HG03196 (cell line): ENCODE measurements around the gene CA9.

Experiments
- ATAC-seq: cut with Tn5 transposase; IDR thresholded peaks from one replicate; pipeline ENCODE4 v1.9.1; 2021; ENCODE audit not compliant: unreplicated experiment

The CA9 gene

GRCh38 chr9:35675204-35675603 is 1.5 kb downstream of the CA9 start:
- no peak for ATAC-seq

DNA sequence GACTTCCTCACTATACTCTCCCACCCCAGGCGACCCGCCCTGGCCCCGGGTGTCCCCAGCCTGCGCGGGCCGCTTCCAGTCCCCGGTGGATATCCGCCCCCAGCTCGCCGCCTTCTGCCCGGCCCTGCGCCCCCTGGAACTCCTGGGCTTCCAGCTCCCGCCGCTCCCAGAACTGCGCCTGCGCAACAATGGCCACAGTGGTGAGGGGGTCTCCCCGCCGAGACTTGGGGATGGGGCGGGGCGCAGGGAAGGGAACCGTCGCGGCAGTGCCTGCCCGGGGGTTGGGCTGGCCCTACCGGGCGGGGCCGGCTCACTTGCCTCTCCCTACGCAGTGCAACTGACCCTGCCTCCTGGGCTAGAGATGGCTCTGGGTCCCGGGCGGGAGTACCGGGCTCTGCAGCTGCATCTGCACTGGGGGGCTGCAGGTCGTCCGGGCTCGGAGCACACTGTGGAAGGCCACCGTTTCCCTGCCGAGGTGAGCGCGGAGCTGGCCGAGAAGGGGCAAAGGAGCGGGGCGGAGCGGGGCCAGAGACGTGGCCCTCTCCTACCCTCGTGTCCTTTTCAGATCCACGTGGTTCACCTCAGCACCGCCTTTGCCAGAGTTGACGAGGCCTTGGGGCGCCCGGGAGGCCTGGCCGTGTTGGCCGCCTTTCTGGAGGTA is 2.1 kb downstream of the CA9 start:
- ATAC-seq: no peak

DNA sequence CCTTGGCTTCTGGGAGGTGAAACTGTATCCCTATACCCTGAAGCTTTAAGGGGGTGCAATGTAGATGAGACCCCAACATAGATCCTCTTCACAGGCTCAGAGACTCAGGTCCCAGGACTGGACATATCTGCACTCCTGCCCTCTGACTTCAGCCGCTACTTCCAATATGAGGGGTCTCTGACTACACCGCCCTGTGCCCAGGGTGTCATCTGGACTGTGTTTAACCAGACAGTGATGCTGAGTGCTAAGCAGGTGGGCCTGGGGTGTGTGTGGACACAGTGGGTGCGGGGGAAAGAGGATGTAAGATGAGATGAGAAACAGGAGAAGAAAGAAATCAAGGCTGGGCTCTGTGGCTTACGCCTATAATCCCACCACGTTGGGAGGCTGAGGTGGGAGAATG is 5.4 kb downstream of the CA9 start:
- no peak for ATAC-seq

- ATAC-seq: no peak
Measured at GRCh38 chr9:35679766-35680330, 6.1 kb downstream of the CA9 start.

DNA sequence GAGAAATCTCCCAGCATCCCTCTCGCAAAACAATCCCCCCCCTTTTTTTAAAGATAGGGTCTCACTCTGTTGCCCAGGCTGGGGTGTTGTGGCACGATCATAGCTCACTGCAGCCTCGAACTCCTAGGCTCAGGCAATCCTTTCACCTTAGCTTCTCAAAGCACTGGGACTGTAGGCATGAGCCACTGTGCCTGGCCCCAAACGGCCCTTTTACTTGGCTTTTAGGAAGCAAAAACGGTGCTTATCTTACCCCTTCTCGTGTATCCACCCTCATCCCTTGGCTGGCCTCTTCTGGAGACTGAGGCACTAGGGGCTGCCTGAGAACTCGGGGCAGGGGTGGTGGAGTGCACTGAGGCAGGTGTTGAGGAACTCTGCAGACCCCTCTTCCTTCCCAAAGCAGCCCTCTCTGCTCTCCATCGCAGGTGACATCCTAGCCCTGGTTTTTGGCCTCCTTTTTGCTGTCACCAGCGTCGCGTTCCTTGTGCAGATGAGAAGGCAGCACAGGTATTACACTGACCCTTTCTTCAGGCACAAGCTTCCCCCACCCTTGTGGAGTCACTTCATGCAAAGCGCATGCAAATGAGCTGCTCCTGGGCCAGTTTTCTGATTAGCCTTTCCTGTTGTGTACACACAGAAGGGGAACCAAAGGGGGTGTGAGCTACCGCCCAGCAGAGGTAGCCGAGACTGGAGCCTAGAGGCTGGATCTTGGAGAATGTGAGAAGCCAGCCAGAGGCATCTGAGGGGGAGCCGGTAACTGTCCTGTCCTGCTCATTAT is 6.8 kb downstream of the CA9 start:
- ATAC-seq: no peak

- ATAC-seq: no peak
Measured at GRCh38 chr9:35681341-35682002, 7.7 kb downstream of the CA9 start.

DNA sequence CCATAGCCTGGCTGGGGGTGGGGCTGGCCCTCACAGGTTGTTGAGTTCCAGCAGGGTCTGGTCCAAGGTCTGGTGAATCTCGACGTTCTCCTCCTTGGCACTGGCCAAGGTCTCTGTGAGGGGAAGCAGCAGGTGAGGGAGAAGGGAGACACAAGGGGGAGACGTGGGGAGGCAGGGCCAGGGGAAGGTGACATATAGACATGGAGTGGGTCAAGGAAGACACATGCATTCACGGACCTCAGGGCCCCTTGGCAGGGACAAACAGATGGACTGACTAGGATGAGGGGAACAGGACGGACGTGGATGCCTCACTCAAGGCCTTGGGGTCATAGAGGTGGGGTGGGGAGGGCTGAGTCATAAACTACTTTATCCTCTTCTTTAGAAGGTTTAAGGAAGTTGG is 8.3 kb downstream of the CA9 start:
- ATAC-seq: no peak

- no peak for ATAC-seq
Measured at GRCh38 chr9:35682520-35683315, 9.0 kb downstream of the CA9 start.

DNA sequence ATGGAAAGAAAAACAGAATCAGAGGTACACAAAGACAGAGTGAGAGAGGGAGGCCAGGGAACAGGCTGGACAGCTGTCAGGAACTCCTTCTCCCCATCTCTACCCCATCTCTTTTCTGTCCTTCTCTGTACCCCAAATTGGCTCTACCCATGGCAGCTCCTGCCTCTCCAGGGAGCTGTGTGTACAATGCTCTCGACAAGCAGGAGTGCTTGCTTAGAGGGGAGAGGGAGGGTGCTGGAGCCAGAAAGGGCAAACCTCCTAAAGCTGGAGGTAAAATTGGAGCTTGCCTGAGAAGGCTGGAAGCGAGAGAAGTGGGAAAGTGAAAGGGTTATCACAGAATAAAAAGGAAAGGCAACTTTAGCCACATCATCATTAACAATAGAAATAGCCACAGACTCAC is 9.6 kb downstream of the CA9 start:
- no peak for ATAC-seq

DNA sequence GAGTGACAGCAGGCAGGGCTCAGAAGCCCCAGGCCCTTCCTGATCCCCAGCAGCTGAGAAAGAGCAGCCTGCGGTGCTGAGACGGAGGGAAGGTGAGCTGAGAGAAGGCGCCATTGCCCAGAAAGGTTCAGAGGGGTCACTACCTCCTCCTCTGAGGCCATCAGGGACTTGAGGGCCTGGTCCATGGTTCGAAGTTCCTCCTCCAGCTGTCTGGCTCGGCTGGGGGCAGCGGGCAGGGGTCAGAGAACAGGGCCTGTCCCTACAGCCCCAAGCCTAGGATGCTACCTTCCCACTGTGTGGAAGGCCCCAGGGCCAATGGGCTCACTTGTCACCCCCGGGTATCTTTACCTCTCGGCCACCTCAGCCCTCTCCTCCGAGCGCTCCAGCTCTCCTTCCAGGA is 11.2 kb downstream of the CA9 start:
- no peak for ATAC-seq

DNA sequence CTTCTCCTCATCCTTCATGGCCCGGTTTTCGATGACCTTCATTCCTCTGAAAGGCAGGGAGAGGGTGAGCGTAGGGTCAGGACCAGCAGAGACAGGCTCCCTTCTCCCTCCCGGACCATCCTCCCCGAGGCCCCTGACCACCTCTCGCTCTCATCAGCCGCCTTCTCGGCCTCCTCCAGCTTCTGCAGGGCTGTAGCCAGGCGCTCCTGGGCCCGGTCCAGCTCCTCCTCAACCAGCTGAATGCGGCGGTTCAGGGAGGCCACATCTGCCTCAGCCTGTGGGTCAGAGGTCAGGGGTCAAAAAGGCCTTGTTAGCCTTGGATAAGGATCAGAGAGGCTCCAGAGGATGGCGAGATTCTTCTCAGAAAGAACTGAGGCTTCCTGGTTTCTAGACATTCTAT is 11.8 kb downstream of the CA9 start:
- ATAC-seq: no peak

GRCh38 chr9:35686222-35687203 is 12.8 kb downstream of the CA9 start:
- ATAC-seq: no peak

DNA sequence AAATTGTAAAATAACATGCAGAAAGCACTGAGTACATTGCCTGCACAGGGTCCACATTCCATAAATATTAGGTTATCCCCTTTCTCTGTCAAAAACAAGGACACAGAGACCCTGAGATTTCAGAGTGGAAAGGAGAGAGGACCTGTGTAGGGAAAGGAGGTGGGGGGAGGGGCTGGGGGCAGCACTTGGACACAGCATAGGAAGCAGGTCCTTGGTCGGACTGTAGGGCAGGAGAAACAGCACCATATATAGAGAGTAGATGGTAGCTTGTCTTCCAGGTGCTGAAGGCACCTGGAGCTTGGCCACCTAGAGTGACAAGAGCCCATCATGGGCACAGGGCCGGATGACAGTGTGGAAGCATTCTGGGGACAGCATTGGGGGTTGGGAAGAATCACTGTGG is 13.6 kb downstream of the CA9 start:
- ATAC-seq: no peak

DNA sequence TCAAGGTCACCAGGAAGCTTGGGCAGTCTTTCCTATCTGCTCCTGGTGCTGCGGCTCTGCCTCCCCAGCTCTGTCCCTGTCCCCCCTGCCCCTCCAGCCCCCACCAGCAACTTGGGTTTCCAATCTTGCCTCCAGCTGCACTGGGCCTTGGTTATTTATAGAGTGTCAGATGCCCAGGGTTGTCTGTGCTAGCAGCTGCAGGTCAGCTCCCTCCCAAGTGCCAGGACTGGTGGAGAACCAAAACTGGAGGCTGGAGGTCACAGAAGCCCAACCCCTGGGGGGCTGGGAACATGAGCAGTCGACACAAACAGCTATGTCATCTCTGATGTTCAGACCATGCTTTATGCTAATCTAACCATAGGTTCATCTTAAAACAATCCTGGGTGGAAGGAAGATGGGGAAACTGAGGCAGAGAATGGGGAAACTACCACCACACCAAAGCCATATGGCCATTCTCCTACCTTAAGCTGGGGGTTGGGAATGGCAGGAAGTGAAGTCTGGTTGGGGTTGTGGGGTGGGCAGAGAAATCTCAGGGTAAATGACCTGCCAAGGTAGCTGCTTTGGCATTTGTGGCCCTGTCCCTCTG is 14.3 kb downstream of the CA9 start:
- no peak for ATAC-seq

DNA sequence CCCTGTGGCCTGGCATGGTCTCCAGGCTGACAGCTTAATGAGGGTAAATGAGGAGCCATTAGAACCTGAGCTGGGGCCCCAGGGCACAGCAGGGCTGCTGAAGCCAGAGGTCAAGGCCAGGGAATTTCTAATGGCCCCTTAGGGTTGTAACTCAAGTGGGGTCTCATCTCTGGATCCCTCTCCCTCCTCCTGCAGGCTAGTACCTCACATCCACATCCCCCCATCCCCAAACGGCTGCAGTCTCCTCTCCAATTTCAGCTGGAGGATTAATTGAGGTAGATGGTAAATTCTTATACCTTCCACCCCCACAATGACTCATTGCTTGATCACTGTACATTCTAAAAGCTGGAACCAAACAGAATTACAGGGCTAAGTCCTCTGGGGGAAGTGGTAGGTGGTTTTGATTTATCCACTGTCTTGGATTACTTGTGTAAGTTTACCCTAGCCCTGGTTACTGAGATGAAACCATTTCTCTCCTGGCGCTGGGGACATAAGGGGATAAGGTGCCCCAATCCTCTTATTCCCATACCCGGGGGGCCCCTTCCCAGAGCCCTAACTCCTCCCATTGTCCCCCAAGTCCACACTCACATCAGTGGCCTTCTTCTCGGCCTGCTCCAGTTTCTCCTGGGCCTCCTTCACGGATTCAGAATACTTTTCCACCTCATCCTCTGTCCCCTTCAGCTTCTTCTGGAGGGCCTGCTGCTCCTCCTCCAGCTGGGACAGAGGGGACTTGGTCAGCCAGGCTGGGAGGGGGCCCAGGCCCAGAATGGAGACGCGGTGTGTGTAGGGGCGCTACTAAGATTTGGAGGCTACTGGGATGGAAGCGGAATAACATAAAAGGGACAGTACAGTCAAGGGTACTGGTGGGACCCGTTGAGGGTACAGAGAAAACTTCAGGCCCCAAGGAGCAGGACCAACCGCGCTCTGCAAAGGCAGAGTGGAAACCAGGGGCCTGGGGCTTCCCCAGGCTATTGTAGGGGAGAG is 15.1 kb downstream of the CA9 start:
- no peak for ATAC-seq

DNA sequence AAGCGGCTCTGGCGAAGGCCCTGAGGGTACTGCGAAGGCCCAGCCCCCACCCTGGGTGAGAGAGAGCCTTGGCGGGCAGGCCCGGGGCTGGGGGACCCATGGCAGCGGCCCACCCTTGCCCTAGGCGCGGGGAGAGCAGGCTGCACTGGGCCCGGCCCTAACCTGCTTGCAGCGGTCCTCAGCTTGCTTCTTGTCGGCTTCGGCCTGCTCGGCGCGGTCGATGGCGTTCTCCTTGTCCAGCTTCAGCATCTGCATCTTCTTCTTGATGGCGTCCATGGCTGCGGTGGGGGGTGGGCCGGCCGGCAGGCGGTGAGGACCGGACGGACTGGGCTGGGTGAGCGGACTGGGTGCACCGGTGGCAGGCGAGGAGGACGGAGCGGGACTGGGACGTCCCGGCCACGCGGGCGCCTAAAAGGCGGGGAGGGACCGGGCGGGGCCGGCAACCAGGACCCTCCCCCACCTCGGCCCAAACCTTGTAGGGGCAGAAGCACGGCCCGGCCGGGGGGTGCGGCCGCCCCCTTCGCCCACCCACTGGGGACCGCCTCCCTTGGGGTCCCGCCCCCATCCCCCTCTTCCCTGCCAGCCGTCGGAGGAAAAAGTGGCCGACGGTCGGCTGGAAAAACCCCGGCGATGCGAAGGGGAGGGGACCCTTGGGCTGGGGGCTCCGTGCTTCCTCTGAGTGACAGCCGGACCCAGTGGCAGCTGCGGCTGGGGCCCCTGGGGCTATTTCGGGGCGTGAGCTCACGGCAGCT is 16.0 kb downstream of the CA9 start, which contains the start of gene TPM2:
Gene TPM2, minus strand, starts transcription at position 384 of the 752 bp plus-strand sequence. Its CDS starts 108 bp downstream, at position 276.
- ATAC-seq: no peak

- no peak for ATAC-seq
Measured at GRCh38 chr9:35690294-35690613, 16.5 kb downstream of the CA9 start.
